ENCODE measurements around the gene SIPA1L3.

GRCh38 chr19:37936886-37937285 lies 29.9 kb downstream of the SIPA1L3 start:
- TF ChIP-seq, protein P1, sequence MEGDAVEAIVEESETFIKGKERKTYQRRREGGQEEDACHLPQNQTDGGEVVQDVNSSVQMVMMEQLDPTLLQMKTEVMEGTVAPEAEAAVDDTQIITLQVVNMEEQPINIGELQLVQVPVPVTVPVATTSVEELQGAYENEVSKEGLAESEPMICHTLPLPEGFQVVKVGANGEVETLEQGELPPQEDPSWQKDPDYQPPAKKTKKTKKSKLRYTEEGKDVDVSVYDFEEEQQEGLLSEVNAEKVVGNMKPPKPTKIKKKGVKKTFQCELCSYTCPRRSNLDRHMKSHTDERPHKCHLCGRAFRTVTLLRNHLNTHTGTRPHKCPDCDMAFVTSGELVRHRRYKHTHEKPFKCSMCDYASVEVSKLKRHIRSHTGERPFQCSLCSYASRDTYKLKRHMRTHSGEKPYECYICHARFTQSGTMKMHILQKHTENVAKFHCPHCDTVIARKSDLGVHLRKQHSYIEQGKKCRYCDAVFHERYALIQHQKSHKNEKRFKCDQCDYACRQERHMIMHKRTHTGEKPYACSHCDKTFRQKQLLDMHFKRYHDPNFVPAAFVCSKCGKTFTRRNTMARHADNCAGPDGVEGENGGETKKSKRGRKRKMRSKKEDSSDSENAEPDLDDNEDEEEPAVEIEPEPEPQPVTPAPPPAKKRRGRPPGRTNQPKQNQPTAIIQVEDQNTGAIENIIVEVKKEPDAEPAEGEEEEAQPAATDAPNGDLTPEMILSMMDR (IDR thresholded peaks at IDR 0.05; ENCODE audit: low read length): no peak
- TF ChIP-seq EZH2 (IDR thresholded peaks at IDR 0.05; ENCODE audit: borderline replicate concordance, low read length): no peak

All from OCI-LY1 (cell line).